ENCODE measurements around the gene RFPL3.

RFPL3 gene

DNA sequence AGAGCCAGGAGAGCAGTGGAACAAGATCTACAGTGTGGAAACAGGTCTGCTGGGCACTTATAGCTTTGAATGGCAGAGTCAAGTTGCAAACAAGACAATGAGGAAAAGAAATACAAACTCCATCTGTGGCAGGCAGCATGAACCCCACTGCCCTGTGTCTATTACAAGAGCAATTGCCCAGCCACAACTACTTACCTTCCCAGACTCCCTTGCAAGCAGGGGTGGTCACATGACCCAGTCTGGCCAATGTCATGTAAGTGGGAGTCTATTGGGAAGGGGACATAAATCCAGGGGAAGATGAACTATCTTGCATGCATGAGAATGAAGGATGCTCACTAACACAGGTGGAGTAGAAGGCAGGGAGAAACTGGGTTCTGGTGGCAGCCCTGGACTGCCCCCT lies 44.1 kb upstream of the RFPL3 start:
- TF ChIP-seq, protein P1, sequence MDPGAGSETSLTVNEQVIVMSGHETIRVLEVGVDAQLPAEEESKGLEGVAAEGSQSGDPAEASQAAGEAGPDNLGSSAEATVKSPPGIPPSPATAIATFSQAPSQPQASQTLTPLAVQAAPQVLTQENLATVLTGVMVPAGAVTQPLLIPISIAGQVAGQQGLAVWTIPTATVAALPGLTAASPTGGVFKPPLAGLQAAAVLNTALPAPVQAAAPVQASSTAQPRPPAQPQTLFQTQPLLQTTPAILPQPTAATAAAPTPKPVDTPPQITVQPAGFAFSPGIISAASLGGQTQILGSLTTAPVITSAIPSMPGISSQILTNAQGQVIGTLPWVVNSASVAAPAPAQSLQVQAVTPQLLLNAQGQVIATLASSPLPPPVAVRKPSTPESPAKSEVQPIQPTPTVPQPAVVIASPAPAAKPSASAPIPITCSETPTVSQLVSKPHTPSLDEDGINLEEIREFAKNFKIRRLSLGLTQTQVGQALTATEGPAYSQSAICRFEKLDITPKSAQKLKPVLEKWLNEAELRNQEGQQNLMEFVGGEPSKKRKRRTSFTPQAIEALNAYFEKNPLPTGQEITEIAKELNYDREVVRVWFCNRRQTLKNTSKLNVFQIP (CRISPR knock-in tag; IDR thresholded peaks at IDR 0.05; ENCODE audit: borderline replicate concordance, low read depth) = no peak
- TF ChIP-seq, protein P2, sequence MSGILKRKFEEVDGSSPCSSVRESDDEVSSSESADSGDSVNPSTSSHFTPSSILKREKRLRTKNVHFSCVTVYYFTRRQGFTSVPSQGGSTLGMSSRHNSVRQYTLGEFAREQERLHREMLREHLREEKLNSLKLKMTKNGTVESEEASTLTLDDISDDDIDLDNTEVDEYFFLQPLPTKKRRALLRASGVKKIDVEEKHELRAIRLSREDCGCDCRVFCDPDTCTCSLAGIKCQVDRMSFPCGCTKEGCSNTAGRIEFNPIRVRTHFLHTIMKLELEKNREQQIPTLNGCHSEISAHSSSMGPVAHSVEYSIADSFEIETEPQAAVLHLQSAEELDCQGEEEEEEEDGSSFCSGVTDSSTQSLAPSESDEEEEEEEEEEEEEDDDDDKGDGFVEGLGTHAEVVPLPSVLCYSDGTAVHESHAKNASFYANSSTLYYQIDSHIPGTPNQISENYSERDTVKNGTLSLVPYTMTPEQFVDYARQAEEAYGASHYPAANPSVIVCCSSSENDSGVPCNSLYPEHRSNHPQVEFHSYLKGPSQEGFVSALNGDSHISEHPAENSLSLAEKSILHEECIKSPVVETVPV (CRISPR knock-in tag; IDR thresholded peaks at IDR 0.05) = no peak
- no peak for TF ChIP-seq ZNF70 (CRISPR knock-in tag; IDR thresholded peaks at IDR 0.05)
- no peak for TF ChIP-seq SNAI2 (CRISPR knock-in tag; IDR thresholded peaks at IDR 0.05)
- TF ChIP-seq TCF4 (CRISPR knock-in tag; IDR thresholded peaks at IDR 0.05; ENCODE audit: borderline replicate concordance) = no peak
- no peak for TF ChIP-seq ZFP30 (CRISPR knock-in tag; IDR thresholded peaks at IDR 0.05)
- TF ChIP-seq ZNF565 (CRISPR knock-in tag; conservative IDR thresholded peaks at IDR 0.05; ENCODE audit: low read depth) = no peak
- TF ChIP-seq ZNF8 (CRISPR knock-in tag; IDR thresholded peaks at IDR 0.05) = no peak
- TF ChIP-seq ISL1 (CRISPR knock-in tag; IDR thresholded peaks at IDR 0.05) = no peak
- TF ChIP-seq ESRRG (CRISPR knock-in tag; IDR thresholded peaks at IDR 0.05) = no peak
- ATAC-seq = no peak

DNA sequence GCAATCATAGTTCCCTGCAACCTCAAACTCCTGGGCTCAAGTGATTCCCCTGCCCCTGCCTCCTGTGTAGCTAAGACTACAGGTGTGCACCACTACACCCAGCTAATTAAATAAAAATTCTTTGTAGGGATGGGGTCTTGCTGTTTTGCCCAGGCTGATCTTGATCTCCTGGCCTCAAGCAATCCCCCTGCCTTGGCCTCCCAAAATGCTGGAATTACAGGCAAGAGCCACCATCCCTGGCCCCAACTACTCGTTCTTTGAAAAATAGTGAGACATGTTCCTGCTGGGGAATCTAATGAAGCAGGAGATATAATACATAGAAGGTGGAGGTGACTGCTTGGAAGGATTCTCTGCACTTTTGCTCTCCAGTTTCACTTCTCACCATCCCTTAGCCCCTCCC lies 40.1 kb upstream of the RFPL3 start:
- TF ChIP-seq, protein P1 (CRISPR knock-in tag; IDR thresholded peaks at IDR 0.05; ENCODE audit: borderline replicate concordance, low read depth) = no peak
- TF ChIP-seq TOX (CRISPR knock-in tag; IDR thresholded peaks at IDR 0.05; ENCODE audit: borderline replicate concordance) = no peak
- no peak for TF ChIP-seq TCF4 (CRISPR knock-in tag; IDR thresholded peaks at IDR 0.05; ENCODE audit: borderline replicate concordance)
- TF ChIP-seq, protein P3, sequence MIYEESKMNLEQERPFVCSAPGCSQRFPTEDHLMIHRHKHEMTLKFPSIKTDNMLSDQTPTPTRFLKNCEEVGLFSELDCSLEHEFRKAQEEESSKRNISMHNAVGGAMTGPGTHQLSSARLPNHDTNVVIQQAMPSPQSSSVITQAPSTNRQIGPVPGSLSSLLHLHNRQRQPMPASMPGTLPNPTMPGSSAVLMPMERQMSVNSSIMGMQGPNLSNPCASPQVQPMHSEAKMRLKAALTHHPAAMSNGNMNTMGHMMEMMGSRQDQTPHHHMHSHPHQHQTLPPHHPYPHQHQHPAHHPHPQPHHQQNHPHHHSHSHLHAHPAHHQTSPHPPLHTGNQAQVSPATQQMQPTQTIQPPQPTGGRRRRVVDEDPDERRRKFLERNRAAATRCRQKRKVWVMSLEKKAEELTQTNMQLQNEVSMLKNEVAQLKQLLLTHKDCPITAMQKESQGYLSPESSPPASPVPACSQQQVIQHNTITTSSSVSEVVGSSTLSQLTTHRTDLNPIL (CRISPR knock-in tag; IDR thresholded peaks at IDR 0.05; ENCODE audit: low read depth) = no peak
- no peak for TF ChIP-seq OSR1 (CRISPR knock-in tag; IDR thresholded peaks at IDR 0.05)
- TF ChIP-seq SNAI2 (CRISPR knock-in tag; IDR thresholded peaks at IDR 0.05) = no peak
- no peak for TF ChIP-seq BACH2 (CRISPR knock-in tag; IDR thresholded peaks at IDR 0.05; ENCODE audit: borderline replicate concordance)
- no peak for TF ChIP-seq ZNF8 (CRISPR knock-in tag; IDR thresholded peaks at IDR 0.05)
- TF ChIP-seq, protein P2 (CRISPR knock-in tag; IDR thresholded peaks at IDR 0.05) = no peak
- TF ChIP-seq GLIS3 (CRISPR knock-in tag; IDR thresholded peaks at IDR 0.05) = no peak
- TF ChIP-seq CSDC2 (CRISPR knock-in tag; IDR thresholded peaks at IDR 0.05) = no peak
- TF ChIP-seq RARB (CRISPR knock-in tag; IDR thresholded peaks at IDR 0.05) = no peak
- TF ChIP-seq, protein P4, sequence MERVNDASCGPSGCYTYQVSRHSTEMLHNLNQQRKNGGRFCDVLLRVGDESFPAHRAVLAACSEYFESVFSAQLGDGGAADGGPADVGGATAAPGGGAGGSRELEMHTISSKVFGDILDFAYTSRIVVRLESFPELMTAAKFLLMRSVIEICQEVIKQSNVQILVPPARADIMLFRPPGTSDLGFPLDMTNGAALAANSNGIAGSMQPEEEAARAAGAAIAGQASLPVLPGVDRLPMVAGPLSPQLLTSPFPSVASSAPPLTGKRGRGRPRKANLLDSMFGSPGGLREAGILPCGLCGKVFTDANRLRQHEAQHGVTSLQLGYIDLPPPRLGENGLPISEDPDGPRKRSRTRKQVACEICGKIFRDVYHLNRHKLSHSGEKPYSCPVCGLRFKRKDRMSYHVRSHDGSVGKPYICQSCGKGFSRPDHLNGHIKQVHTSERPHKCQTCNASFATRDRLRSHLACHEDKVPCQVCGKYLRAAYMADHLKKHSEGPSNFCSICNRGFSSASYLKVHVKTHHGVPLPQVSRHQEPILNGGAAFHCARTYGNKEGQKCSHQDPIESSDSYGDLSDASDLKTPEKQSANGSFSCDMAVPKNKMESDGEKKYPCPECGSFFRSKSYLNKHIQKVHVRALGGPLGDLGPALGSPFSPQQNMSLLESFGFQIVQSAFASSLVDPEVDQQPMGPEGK (CRISPR knock-in tag; IDR thresholded peaks at IDR 0.05; ENCODE audit: borderline replicate concordance) = no peak
- TF ChIP-seq ISL1 (CRISPR knock-in tag; IDR thresholded peaks at IDR 0.05) = no peak
- TF ChIP-seq ZC3H10 (CRISPR knock-in tag; IDR thresholded peaks at IDR 0.05) = no peak
- no peak for TF ChIP-seq PPARA (CRISPR knock-in tag; IDR thresholded peaks at IDR 0.05; ENCODE audit: borderline replicate concordance)
- no peak for ATAC-seq

DNA sequence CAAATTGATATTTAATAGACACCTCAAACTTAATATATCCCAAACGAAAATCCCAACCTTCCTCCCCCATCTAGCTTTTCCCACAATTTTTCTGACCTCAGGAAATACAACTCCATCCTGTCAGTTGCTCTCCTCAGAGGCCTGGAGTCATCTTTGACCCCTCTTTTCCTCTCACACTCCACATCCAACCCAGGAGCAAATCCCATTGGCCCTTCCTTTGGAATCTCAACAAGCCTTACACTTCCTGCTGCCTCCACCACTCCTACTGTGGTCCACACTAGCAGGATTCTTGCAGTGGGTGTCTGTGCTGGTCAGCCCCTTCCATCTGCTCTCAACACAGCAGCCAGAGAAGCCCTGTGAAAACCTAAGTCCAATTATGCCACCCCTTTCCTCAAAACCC lies 39.3 kb upstream of the RFPL3 start:
- ATAC-seq = no peak

More for the DNA sequence above, 39.3 kb upstream of the RFPL3 start:
- no peak for TF ChIP-seq GLIS3 (CRISPR knock-in tag; IDR thresholded peaks at IDR 0.05)
- TF ChIP-seq, protein P3 (CRISPR knock-in tag; IDR thresholded peaks at IDR 0.05; ENCODE audit: low read depth) = no peak
- no peak for TF ChIP-seq ZFP3 (CRISPR knock-in tag; IDR thresholded peaks at IDR 0.05)
- no peak for TF ChIP-seq ZNF565 (CRISPR knock-in tag; conservative IDR thresholded peaks at IDR 0.05; ENCODE audit: low read depth)
- TF ChIP-seq RARB (CRISPR knock-in tag; IDR thresholded peaks at IDR 0.05) = no peak
- TF ChIP-seq ISL1 (CRISPR knock-in tag; IDR thresholded peaks at IDR 0.05) = no peak

Data from SK-N-SH treated with all-trans-retinoic acid at 6 μM for 48 hours (cell line).